Peyer's patch (tissue), 4 donors: ENCODE data around the gene MPHOSPH6. TPM values are rescaled to one million over a fixed set of nuclear protein-coding genes. Genes with fewer than 3 reads are reported as not detected.
"Not testable (repeated sequence)": the region's sequence is repeated elsewhere in the genome, so short reads cannot be mapped to it uniquely, and the experiment has no call there.

ENCODE experiments used
- DNase-seq, 3 donors: peaks; one replicate each; pipeline ENCODE4 v3.0.0-alpha.2; 2017 to 2019
- H3K27ac ChIP-seq, 4 donors: fragments of 200-600 bp; sonication (generic); one replicate each; pipeline ENCODE4 v1.5.1; 2016 to 2019
- H3K27me3 ChIP-seq, 2 donors: fragments of 200-600 bp; sonication (generic); one replicate each; pipeline ENCODE4 v1.5.1; 2019
- H3K36me3 ChIP-seq, 3 donors: fragments of 200-600 bp; sonication (generic); one replicate each; pipeline ENCODE4 v1.5.1; 2016 to 2019
- H3K4me1 ChIP-seq, 4 donors: fragments of 200-600 bp; sonication (generic); one replicate each; pipeline ENCODE4 v1.5.1; 2016 to 2019
- H3K4me3 ChIP-seq, 4 donors: fragments of 200-600 bp; sonication (generic); 1 replicate in 3 of 4; 2 replicates in 1 of 4; pipeline ENCODE4 v1.5.1; 2016 to 2019; ENCODE audit warnings: mild to moderate bottlenecking in 1 of 4
- H3K9me3 ChIP-seq, 4 donors: fragments of 200-600 bp; sonication (generic); one replicate each; pipeline ENCODE4 v1.5.1; 2016 to 2019; ENCODE audit warnings: mild to moderate bottlenecking in 1 of 4
- POLR2A ChIP-seq, 2 donors: fragments of 450-650 bp; IDR thresholded peaks; one replicate each; pipeline ENCODE4 v1.5.1; 2017; ENCODE audit warnings: antibody characterized with exemption in 2 of 2, mild to moderate bottlenecking in 2 of 2, moderate library complexity in 2 of 2
- total RNA-seq, 4 donors: library from RNA; depleted of rRNA; stranded (reverse); fragments of >200 nt; gene quantifications; one replicate each; pipeline ENCODE4 v1.1.0, GENCODE V29; 2016
- TF ChIP-seq, protein P1 (sequence below), 6 experiments: fragments of 450-650 bp in 4 of 6; fragments of 200-600 bp in 2 of 6; sonication (generic) in 1 of 6; IDR thresholded peaks; one replicate each; pipeline ENCODE4 v1.5.1; 2017 to 2019; ENCODE audit warnings: antibody characterized with exemption in 6 of 6, mild to moderate bottlenecking in 3 of 6, moderate library complexity in 1 of 6

Gene MPHOSPH6
- total RNA-seq, 4 donors from 2014 or later: 33.0 to 56.6 (median 38.5) TPM

DNA sequence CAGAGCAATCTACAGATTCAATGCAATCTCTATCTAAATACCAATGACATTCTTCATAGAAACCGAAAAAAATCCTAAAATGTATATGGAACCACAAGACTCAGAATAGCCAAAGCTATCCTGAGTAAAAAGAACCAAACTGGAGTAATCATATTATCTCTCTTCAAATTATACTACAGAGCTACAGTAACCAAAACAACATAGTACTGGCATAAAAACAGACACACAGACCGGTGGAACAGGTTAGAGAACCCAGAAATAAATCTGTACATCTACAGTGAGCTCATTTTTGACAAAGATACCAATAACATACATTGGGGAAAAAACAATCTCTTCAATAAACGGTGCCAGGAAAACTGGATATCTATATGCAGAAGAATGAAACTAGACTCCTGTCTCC, 45.4 kb downstream of the MPHOSPH6 start:
- H3K4me3 ChIP-seq: no peak overlapping the region
- no peak for TF ChIP-seq POLR2A (IDR thresholded peaks at IDR 0.05)
- TF ChIP-seq, protein P1, sequence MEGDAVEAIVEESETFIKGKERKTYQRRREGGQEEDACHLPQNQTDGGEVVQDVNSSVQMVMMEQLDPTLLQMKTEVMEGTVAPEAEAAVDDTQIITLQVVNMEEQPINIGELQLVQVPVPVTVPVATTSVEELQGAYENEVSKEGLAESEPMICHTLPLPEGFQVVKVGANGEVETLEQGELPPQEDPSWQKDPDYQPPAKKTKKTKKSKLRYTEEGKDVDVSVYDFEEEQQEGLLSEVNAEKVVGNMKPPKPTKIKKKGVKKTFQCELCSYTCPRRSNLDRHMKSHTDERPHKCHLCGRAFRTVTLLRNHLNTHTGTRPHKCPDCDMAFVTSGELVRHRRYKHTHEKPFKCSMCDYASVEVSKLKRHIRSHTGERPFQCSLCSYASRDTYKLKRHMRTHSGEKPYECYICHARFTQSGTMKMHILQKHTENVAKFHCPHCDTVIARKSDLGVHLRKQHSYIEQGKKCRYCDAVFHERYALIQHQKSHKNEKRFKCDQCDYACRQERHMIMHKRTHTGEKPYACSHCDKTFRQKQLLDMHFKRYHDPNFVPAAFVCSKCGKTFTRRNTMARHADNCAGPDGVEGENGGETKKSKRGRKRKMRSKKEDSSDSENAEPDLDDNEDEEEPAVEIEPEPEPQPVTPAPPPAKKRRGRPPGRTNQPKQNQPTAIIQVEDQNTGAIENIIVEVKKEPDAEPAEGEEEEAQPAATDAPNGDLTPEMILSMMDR (IDR thresholded peaks at IDR 0.05): no peak
- no peaks in the 10 kb centered on the region for H3K36me3 ChIP-seq
- no peaks in the 10 kb centered on the region for H3K27me3 ChIP-seq
- no peak overlapping the region for H3K27ac ChIP-seq
- DNase-seq: no peak
- no peaks in the 10 kb centered on the region for H3K4me1 ChIP-seq
- H3K9me3 ChIP-seq: no peaks in the 10 kb centered on the region

DNA sequence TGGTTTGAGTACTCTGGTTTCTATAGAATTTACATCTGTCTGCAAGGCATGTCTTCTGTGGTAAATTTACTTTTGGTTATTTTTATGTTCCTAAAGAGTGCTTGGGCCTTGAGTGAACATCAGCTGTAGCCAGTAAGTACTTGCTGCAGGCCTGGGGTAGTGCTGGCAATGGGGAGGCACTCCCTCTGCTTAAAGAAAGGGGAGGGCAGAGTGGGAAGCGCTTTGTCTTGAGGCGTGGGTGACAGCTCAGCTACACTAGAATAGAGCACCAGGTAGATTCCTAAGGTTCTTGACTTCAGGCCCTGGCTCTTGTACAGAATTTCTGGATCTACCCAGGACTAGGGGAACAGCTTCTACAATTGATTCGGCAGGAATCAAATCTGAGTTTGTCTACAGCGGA, 50.6 kb downstream of the MPHOSPH6 start:
- TF ChIP-seq POLR2A (IDR thresholded peaks at IDR 0.05): no peak
- TF ChIP-seq, protein P1 (IDR thresholded peaks at IDR 0.05): no peak
- DNase-seq: no peak
- Histone ChIP-seq H3K4me1 (no peaks in the 10 kb centered on the region), H3K27me3 (no peaks in the 10 kb centered on the region), H3K36me3 (no peaks in the 10 kb centered on the region), H3K4me3 (no peak overlapping the region), H3K27ac (no peak overlapping the region), H3K9me3 (no peaks in the 10 kb centered on the region)

DNA sequence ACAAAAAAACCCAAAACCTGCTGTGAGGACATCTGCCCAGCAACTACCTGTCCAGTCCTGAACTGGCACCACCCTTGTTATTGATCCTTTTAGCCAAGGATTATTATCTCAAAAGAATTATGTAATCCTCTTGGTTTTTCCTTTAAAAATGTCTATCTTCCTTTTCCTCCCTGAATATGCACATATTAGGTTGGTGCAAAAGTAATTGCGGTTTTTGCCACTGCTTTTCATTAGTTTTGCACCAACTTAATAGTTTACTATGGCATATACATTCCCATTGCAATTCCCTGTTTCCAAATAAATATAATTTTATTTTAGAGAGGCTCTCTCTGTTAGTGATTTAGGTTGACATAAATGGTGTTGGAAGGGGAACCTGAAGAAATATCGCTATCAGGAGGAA, 51.3 kb downstream of the MPHOSPH6 start:
- DNase-seq: no peak
- H3K9me3 ChIP-seq: no peaks in the 10 kb centered on the region
- no peak overlapping the region for H3K27ac ChIP-seq
- H3K4me3 ChIP-seq: no peak overlapping the region
- no peaks in the 10 kb centered on the region for H3K4me1 ChIP-seq
- no peaks in the 10 kb centered on the region for H3K36me3 ChIP-seq
- TF ChIP-seq, protein P1 (IDR thresholded peaks at IDR 0.05): no peak
- TF ChIP-seq POLR2A (IDR thresholded peaks at IDR 0.05): no peak
- no peaks in the 10 kb centered on the region for H3K27me3 ChIP-seq

DNA sequence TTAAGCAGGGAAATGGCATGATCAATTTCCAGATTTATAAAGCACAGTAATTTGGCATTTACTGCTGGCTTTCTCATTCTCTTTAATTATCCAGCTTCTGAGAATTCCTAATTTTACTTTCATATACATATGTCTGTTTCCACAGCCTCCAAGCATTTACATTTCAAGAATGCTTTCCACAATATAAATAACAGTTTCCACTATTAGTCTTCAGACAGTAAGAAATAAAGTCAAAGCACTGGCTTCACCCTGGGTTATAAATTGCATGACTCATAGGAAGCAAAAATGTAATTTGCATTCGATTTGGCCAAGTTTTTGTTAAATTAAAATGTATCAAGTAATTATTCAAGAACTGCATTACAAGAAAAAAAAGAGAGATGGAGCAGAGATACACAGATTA, 53.5 kb downstream of the MPHOSPH6 start:
- Histone ChIP-seq H3K36me3 (no peaks in the 10 kb centered on the region), H3K4me3 (no peak overlapping the region), H3K4me1 (no peaks in the 10 kb centered on the region), H3K27ac (no peak overlapping the region), H3K27me3 (no peaks in the 10 kb centered on the region), H3K9me3 (no peaks in the 10 kb centered on the region)
- TF ChIP-seq POLR2A (IDR thresholded peaks at IDR 0.05): no peak
- TF ChIP-seq, protein P1 (IDR thresholded peaks at IDR 0.05): no peak
- no peak for DNase-seq

DNA sequence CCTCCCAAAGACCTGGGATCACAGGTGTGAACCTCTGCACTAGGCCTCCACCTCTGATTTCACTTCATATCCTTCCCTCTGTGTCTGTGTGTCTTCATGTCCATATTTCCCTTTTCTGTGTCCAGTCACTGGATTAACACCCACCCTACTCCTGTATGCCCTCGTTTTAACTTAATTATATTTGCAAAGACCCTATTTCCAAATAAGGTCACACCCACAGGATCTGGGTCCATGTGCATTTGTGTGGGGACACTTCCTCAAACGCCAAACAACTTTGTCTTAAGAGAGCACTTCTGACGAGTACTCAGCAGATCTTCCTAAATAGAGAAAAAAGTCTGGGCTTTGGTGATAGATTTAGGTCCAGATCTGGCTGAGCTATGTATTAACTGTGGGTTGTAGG, 56.3 kb downstream of the MPHOSPH6 start:
- TF ChIP-seq, protein P1 (IDR thresholded peaks at IDR 0.05): no peak
- no peak for TF ChIP-seq POLR2A (IDR thresholded peaks at IDR 0.05)

GRCh38 chr16:82111944-82112343, 58.1 kb downstream of the MPHOSPH6 start:
- Histone ChIP-seq H3K9me3 (no peaks in the 10 kb centered on the region), H3K4me3 (no peak overlapping the region), H3K27ac (no peak overlapping the region), H3K27me3 (no peaks in the 10 kb centered on the region), H3K4me1 (no peaks in the 10 kb centered on the region), H3K36me3 (no peaks in the 10 kb centered on the region)
- TF ChIP-seq, protein P1 (IDR thresholded peaks at IDR 0.05): no peak
- TF ChIP-seq POLR2A (IDR thresholded peaks at IDR 0.05): no peak
- no peak for DNase-seq

More for the DNA sequence above, 56.3 kb downstream of the MPHOSPH6 start:
- no peaks in the 10 kb centered on the region for H3K9me3 ChIP-seq
- no peaks in the 10 kb centered on the region for H3K4me1 ChIP-seq
- no peak overlapping the region for H3K4me3 ChIP-seq
- H3K36me3 ChIP-seq: no peaks in the 10 kb centered on the region
- DNase-seq: no peak
- H3K27ac ChIP-seq: no peak overlapping the region
- no peaks in the 10 kb centered on the region for H3K27me3 ChIP-seq

- H3K27ac ChIP-seq, H3K9me3 ChIP-seq, DNase-seq, H3K27me3 ChIP-seq, H3K4me1 ChIP-seq, H3K36me3 ChIP-seq, H3K4me3 ChIP-seq: not testable (repeated sequence)
Measured at GRCh38 chr16:82109266-82109665, 60.8 kb downstream of the MPHOSPH6 start.
